Raji (cell line): Measurements from ENCODE around the gene NRL.

ENCODE experiments used
- POLR2A ChIP-seq: IDR thresholded peaks from 2 replicates; pipeline ENCODE4 v1.6.1; 2011; ENCODE audit warnings: low read depth, low read length, control low read depth; ENCODE audit not compliant: insufficient read depth

The NRL gene

GRCh38 chr14:24135584-24135833, 20.8 kb upstream of the NRL start:
- no peak for TF ChIP-seq POLR2A

GRCh38 chr14:24133735-24134134, 19.0 kb upstream of the NRL start:
- TF ChIP-seq POLR2A = no peak

GRCh38 chr14:24132976-24133375, 18.2 kb upstream of the NRL start:
- TF ChIP-seq POLR2A = no peak

GRCh38 chr14:24132061-24132685, 17.4 kb upstream of the NRL start:
- TF ChIP-seq POLR2A = no peak

- TF ChIP-seq POLR2A = no peak
Observed at GRCh38 chr14:24131549-24131966, 16.8 kb upstream of the NRL start.

GRCh38 chr14:24130717-24131548, 16.2 kb upstream of the NRL start:
- TF ChIP-seq POLR2A = no peak

- TF ChIP-seq POLR2A = no peak
Observed at GRCh38 chr14:24130380-24130716, 15.6 kb upstream of the NRL start, which contains the start of gene FITM1. Gene FITM1, plus strand, starts transcription at chr14:24130659. Its CDS starts 905 bp downstream, at chr14:24131564.

GRCh38 chr14:24129410-24129998, 14.8 kb upstream of the NRL start:
- no peak for TF ChIP-seq POLR2A

GRCh38 chr14:24127673-24128072, 12.9 kb upstream of the NRL start:
- TF ChIP-seq POLR2A = no peak

- TF ChIP-seq POLR2A = no peak
Observed at GRCh38 chr14:24126939-24127338, 12.2 kb upstream of the NRL start.

- TF ChIP-seq POLR2A = no peak
Observed at GRCh38 chr14:24123424-24124417, 9.0 kb upstream of the NRL start.

GRCh38 chr14:24122898-24123297, 8.1 kb upstream of the NRL start:
- no peak for TF ChIP-seq POLR2A

- no peak for TF ChIP-seq POLR2A
Observed at GRCh38 chr14:24122416-24122815, 7.7 kb upstream of the NRL start.

- no peak for TF ChIP-seq POLR2A
Observed at GRCh38 chr14:24121210-24121609, 6.5 kb upstream of the NRL start.

GRCh38 chr14:24119691-24120090, 4.9 kb upstream of the NRL start:
- no peak for TF ChIP-seq POLR2A

GRCh38 chr14:24117179-24117578, 2.4 kb upstream of the NRL start:
- TF ChIP-seq POLR2A = no peak
